Smooth muscle cell (in vitro differentiated cells): ENCODE measurements around the gene SOWAHC. TPM values are rescaled to one million over a fixed set of nuclear protein-coding genes. Genes with fewer than 3 reads are reported as not detected.

Experiments
- DNase-seq: peaks from one replicate; lab custom pipeline; 2025; ENCODE audit not compliant: unreplicated experiment; lab: John Stamatoyannopoulos, UW
- H2AFZ ChIP-seq: fragments of 200-600 bp; sonication (generic); 2 replicates; pipeline ENCODE4 v1.6.0; 2016; ENCODE audit warnings: antibody characterized with exemption, low read depth, mild to moderate bottlenecking
- H3F3A ChIP-seq: fragments of 200-600 bp; sonication (generic); 2 replicates; pipeline ENCODE4 v1.6.0; 2017; ENCODE audit warnings: antibody characterized with exemption, low read depth
- H3K27ac ChIP-seq: fragments of 200-600 bp; sonication (generic); 2 replicates; pipeline ENCODE4 v1.5.1; 2016; ENCODE audit warnings: low read depth, mild to moderate bottlenecking
- H3K27me3 ChIP-seq: fragments of 200-600 bp; sonication (generic); 2 replicates; pipeline ENCODE4 v1.6.1; 2016; ENCODE audit warnings: low read depth, mild to moderate bottlenecking
- H3K36me3 ChIP-seq: fragments of 200-600 bp; sonication (generic); 2 replicates; pipeline ENCODE4 v1.5.1; 2016; ENCODE audit warnings: low read depth
- H3K4me1 ChIP-seq: fragments of 200-600 bp; sonication (generic); 2 replicates; pipeline ENCODE4 v1.5.1; 2016; ENCODE audit warnings: low read depth
- H3K4me2 ChIP-seq: fragments of 200-600 bp; sonication (generic); 2 replicates; pipeline ENCODE4 v1.6.0; 2016; ENCODE audit warnings: mild to moderate bottlenecking
- H3K4me3 ChIP-seq: fragments of 200-600 bp; sonication (generic); 2 replicates; pipeline ENCODE4 v1.5.1; 2016; ENCODE audit warnings: mild to moderate bottlenecking
- H3K79me2 ChIP-seq: fragments of 200-600 bp; sonication (generic); 2 replicates; pipeline ENCODE4 v1.6.0; 2016; ENCODE audit warnings: low read depth, mild to moderate bottlenecking
- H3K9ac ChIP-seq: fragments of 200-600 bp; sonication (generic); 2 replicates; pipeline ENCODE4 v1.6.0; 2016; ENCODE audit warnings: low read depth
- H3K9me3 ChIP-seq: fragments of 200-600 bp; sonication (generic); replicated peaks from 2 replicates; pipeline ENCODE4 v1.5.1; 2016; ENCODE audit warnings: low read depth
- H4K20me1 ChIP-seq: fragments of 200-600 bp; sonication (generic); 2 replicates; pipeline ENCODE4 v1.6.0; 2016; ENCODE audit warnings: low read depth
- WGBS: methylation state at CpG from one replicate; pipeline ENCODE4 v1.1.7; 2016; ENCODE audit warnings: low lambda C conversion rate; 5-methylcytosine and 5-hydroxymethylcytosine counted together
- polyA plus RNA-seq: library from polyadenylated mRNA; unstranded; fragments of >200 nt; fragmentation: Nextera tagmentation; extraction: Ambion mirVana; gene quantifications from 2 replicates; pipeline ENCODE4 v1.2.1, GENCODE V29; 2016
- total RNA-seq: library from RNA; depleted of rRNA; stranded (reverse); fragments of >200 nt; gene quantifications from 2 replicates; pipeline ENCODE4 v1.2.3, GENCODE V29; 2014
- TF ChIP-seq, protein P1 (sequence below): fragments of 200-600 bp; sonication (generic); IDR thresholded peaks from 2 replicates; pipeline ENCODE4 v1.5.1; 2017; ENCODE audit warnings: borderline replicate concordance, mild to moderate bottlenecking, antibody characterized with exemption; ENCODE audit not compliant: insufficient read depth, poor library complexity, severe bottlenecking

The SOWAHC gene
- total and polyA plus RNA-seq, 2 experiments from 2014 or later: 20.2 to 31.2 TPM

DNA sequence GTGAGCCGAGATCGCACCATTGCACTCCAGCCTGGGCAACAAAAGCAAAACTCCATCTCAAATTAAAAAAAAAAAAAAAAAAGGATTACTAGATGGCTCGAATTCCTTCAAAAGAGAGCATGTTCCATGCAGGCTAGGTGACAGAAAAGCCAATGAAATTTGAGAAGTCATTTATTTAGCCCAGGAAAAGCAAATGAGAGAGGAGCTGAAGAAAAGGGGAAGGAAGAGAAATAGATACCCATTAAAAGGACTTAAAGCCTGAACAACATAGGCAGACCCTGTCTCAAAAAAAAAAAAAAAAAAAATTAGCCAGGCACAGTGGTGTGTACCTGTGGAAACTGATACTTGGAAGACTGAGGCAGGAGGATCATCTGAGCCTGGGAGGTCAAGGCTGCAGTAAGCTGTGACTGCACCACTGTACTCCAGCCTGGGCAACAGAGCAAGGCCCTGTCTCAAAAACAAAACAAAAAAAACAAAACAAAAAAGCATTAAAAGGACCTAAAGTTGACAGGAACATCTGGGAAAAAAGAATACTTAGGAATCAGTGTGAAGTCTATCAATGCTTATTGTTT, 11.5 kb upstream of the SOWAHC start:
- no peak overlapping the region for H3K4me3 ChIP-seq
- TF ChIP-seq, protein P1, sequence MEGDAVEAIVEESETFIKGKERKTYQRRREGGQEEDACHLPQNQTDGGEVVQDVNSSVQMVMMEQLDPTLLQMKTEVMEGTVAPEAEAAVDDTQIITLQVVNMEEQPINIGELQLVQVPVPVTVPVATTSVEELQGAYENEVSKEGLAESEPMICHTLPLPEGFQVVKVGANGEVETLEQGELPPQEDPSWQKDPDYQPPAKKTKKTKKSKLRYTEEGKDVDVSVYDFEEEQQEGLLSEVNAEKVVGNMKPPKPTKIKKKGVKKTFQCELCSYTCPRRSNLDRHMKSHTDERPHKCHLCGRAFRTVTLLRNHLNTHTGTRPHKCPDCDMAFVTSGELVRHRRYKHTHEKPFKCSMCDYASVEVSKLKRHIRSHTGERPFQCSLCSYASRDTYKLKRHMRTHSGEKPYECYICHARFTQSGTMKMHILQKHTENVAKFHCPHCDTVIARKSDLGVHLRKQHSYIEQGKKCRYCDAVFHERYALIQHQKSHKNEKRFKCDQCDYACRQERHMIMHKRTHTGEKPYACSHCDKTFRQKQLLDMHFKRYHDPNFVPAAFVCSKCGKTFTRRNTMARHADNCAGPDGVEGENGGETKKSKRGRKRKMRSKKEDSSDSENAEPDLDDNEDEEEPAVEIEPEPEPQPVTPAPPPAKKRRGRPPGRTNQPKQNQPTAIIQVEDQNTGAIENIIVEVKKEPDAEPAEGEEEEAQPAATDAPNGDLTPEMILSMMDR: no peak

DNA sequence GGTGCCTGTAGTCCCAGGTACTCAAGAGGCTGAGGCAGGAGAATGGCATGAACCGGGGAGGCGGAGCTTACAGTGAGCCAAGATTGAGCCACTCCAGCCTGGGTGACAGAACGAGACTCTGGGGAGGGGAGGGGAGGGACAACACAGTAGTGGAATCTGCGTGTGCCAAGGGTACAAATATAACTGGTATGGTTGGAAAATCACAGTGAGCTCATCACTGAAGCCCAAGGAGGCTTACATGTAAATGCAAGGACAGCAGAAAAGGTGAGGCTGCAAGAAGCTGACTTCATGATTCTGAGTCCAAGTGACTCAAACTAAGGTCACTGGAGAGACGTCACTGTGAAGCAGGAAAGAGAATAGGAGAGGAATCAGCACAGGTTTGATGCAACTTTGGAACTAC, 9.6 kb upstream of the SOWAHC start:
- TF ChIP-seq, protein P1: no peak
- no peak for DNase-seq

More for the DNA sequence above, 11.5 kb upstream of the SOWAHC start:
- no peak overlapping the region for H3K27ac ChIP-seq
- H3K4me1 ChIP-seq: peaks cover 30% of the 10 kb centered on the region
- peaks cover 95% of the 10 kb centered on the region for H3K79me2 ChIP-seq
- WGBS: 90% methylated on average over 2 of the region's 3 CpGs
- H4K20me1 ChIP-seq: peaks cover 94% of the 10 kb centered on the region
- no peaks in the 10 kb centered on the region for H3K9me3 ChIP-seq
- H3K4me2 ChIP-seq: no peak overlapping the region
- H2AFZ ChIP-seq: no peak overlapping the region
- H3F3A ChIP-seq: no peaks in the 10 kb centered on the region
- no peaks in the 10 kb centered on the region for H3K27me3 ChIP-seq
- no peak for DNase-seq
- no peak overlapping the region for H3K9ac ChIP-seq
- no peaks in the 10 kb centered on the region for H3K36me3 ChIP-seq

DNA sequence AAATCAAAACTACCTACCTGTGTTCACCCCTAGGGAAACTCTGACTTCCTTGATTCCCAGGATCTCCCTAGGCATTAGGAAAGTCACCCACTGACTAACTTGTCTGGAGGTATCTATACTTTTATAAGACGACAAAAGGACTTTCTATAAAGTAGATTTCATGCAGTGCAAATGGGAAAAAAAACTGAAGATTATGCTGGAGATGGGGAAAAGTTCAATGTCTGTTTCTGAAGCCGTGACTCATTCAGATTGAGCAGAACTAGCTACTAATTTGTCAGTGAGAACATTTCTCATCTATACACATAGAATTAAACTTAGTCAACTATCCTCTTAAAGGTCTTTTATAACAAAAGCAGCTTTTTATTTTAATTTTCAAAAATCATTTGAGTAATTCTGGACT, 6.4 kb upstream of the SOWAHC start:
- no peaks in the 10 kb centered on the region for H3K9me3 ChIP-seq
- TF ChIP-seq, protein P1: no peak
- peaks cover 60% of the 10 kb centered on the region for H4K20me1 ChIP-seq
- peaks cover 95% of the 10 kb centered on the region for H3K79me2 ChIP-seq
- H3K4me2 ChIP-seq: peak overlapping the region; percentile 91
- H3K36me3 ChIP-seq: no peaks in the 10 kb centered on the region
- H3K27ac ChIP-seq: peak overlapping the region; percentile 97
- peaks cover 45% of the 10 kb centered on the region for H3K4me1 ChIP-seq
- peaks cover 14% of the 10 kb centered on the region for H3F3A ChIP-seq
- no peak overlapping the region for H3K4me3 ChIP-seq
- H2AFZ ChIP-seq: no peak overlapping the region
- H3K27me3 ChIP-seq: no peaks in the 10 kb centered on the region
- 40% methylated on average over 2 of the region's 2 CpGs for WGBS
- no peak for DNase-seq
- peak overlapping the region; percentile 34 for H3K9ac ChIP-seq

More for the DNA sequence above, 9.6 kb upstream of the SOWAHC start:
- Histone ChIP-seq H3K4me3 (no peak overlapping the region), H2AFZ (no peak overlapping the region), H3F3A (peaks cover 2% of the 10 kb centered on the region), H3K79me2 (peaks cover 95% of the 10 kb centered on the region), H4K20me1 (peaks cover 80% of the 10 kb centered on the region), H3K27me3 (no peaks in the 10 kb centered on the region), H3K9ac (no peak overlapping the region), H3K27ac (peak overlapping the region; percentile 83), H3K4me1 (peaks cover 47% of the 10 kb centered on the region), H3K4me2 (no peak overlapping the region), H3K36me3 (no peaks in the 10 kb centered on the region), H3K9me3 (no peaks in the 10 kb centered on the region)
- WGBS: 56% methylated on average over 5 of the region's 5 CpGs
